H9 (cell line): Measurements from ENCODE around the gene CAPN8. TPM values are rescaled to one million over a fixed set of nuclear protein-coding genes. Genes with fewer than 3 reads are reported as not detected.

Experiments used
- DNase-seq: peaks from one replicate; pipeline ENCODE4 v3.0.0-alpha.2; 2017
- H2AFZ ChIP-seq: one replicate; pipeline ENCODE4 v1.6.1; 2013; ENCODE audit warnings: mild to moderate bottlenecking, low read length, control low read depth, moderate library complexity
- H2AK5ac ChIP-seq: 2 replicates; pipeline ENCODE4 v1.6.1; 2013; ENCODE audit warnings: low read length, control low read depth, mixed read lengths; ENCODE audit not compliant: insufficient read length
- H2BK120ac ChIP-seq: one replicate; pipeline ENCODE4 v1.6.1; 2013; ENCODE audit warnings: low read depth, mild to moderate bottlenecking, low read length, control low read depth, inconsistent platforms; ENCODE audit not compliant: poor library complexity, severe bottlenecking
- H2BK12ac ChIP-seq: 2 replicates; pipeline ENCODE4 v1.6.1; 2013; ENCODE audit warnings: low read length, control low read depth, mixed read lengths, low read depth; ENCODE audit not compliant: insufficient read length
- H2BK15ac ChIP-seq: 2 replicates; pipeline ENCODE4 v1.6.1; 2013; ENCODE audit warnings: low read depth, low read length, control low read depth
- H2BK20ac ChIP-seq: one replicate; pipeline ENCODE4 v1.6.1; 2013; ENCODE audit warnings: low read depth, mild to moderate bottlenecking, low read length, control low read depth, inconsistent platforms; ENCODE audit not compliant: poor library complexity, severe bottlenecking
- H2BK5ac ChIP-seq: 2 replicates; pipeline ENCODE4 v1.6.1; 2013; ENCODE audit warnings: low read length, control low read depth, mixed read lengths; ENCODE audit not compliant: insufficient read length
- H3K14ac ChIP-seq: 2 replicates; pipeline ENCODE4 v1.6.1; 2013; ENCODE audit warnings: low read length, control low read depth; ENCODE audit not compliant: insufficient read depth
- H3K18ac ChIP-seq: 2 replicates; pipeline ENCODE4 v1.6.1; 2013; ENCODE audit warnings: low read depth, mild to moderate bottlenecking, mixed read lengths, low read length, control low read depth; ENCODE audit not compliant: insufficient read length
- H3K23ac ChIP-seq: 2 replicates; pipeline ENCODE4 v1.6.1; 2013; ENCODE audit warnings: low read length, control low read depth, mixed read lengths, low read depth; ENCODE audit not compliant: insufficient read length
- H3K23me2 ChIP-seq: 2 replicates; pipeline ENCODE4 v1.6.1; 2013; ENCODE audit warnings: low read depth, mild to moderate bottlenecking, mixed read lengths, low read length, control low read depth; ENCODE audit not compliant: insufficient read length, poor library complexity, severe bottlenecking
- H3K27ac ChIP-seq: 2 replicates; pipeline ENCODE4 v1.5.1; 2013; ENCODE audit warnings: low read length, control low read depth, mixed read lengths, low read depth; ENCODE audit not compliant: insufficient read length
- H3K27me3 ChIP-seq: 2 replicates; pipeline ENCODE4 v1.6.1; 2013; ENCODE audit warnings: low read length, control low read depth, inconsistent platforms; ENCODE audit not compliant: insufficient read depth
- H3K4ac ChIP-seq: 2 replicates; pipeline ENCODE4 v1.6.1; 2013; ENCODE audit warnings: low read depth, mild to moderate bottlenecking, control low read depth, inconsistent platforms, low read length, moderate library complexity
- H3K4me1 ChIP-seq: 2 replicates; pipeline ENCODE4 v1.6.1; 2013; ENCODE audit warnings: low read length, control low read depth, inconsistent platforms; ENCODE audit not compliant: insufficient read depth
- H3K4me2 ChIP-seq: 2 replicates; pipeline ENCODE4 v1.6.1; 2013; ENCODE audit warnings: low read length, control low read depth, mixed read lengths; ENCODE audit not compliant: insufficient read length, insufficient read depth
- H3K56ac ChIP-seq: 2 replicates; pipeline ENCODE4 v1.6.1; 2013; ENCODE audit warnings: low read depth, mild to moderate bottlenecking, mixed read lengths, low read length, control low read depth; ENCODE audit not compliant: insufficient read length
- H3K79me1 ChIP-seq: 2 replicates; pipeline ENCODE4 v1.6.1; 2013; ENCODE audit warnings: low read depth, mild to moderate bottlenecking, moderate library complexity, low read length, control low read depth, inconsistent platforms; ENCODE audit not compliant: insufficient read depth, poor library complexity, severe bottlenecking
- H3K79me2 ChIP-seq: 2 replicates; pipeline ENCODE4 v1.6.1; 2013; ENCODE audit warnings: low read length, control low read depth, inconsistent platforms; ENCODE audit not compliant: insufficient read depth
- H3K9ac ChIP-seq: 2 replicates; pipeline ENCODE4 v1.6.1; 2013; ENCODE audit warnings: low read length, control low read depth, mixed read lengths; ENCODE audit not compliant: insufficient read length; ENCODE audit errors: extremely low read depth
- H3K9me3 ChIP-seq: one replicate; pipeline ENCODE4 v1.6.1; 2013; ENCODE audit warnings: low read depth, low read length, inconsistent platforms; ENCODE audit not compliant: control insufficient read depth
- H3T11ph ChIP-seq: one replicate; pipeline ENCODE4 v1.6.1; 2013; ENCODE audit warnings: mild to moderate bottlenecking, low read length, control low read depth, inconsistent platforms
- H4K20me1 ChIP-seq: one replicate; pipeline ENCODE4 v1.6.1; 2013; ENCODE audit not compliant: control insufficient read depth, insufficient read length, insufficient read depth
- H4K5ac ChIP-seq: 2 replicates; pipeline ENCODE4 v1.6.1; 2013; ENCODE audit warnings: low read depth, mild to moderate bottlenecking, mixed read lengths, low read length, control low read depth; ENCODE audit not compliant: insufficient read length
- H4K8ac ChIP-seq: replicated peaks from 2 replicates; pipeline ENCODE4 v1.6.1; 2013; ENCODE audit warnings: low read length, control low read depth, mixed read lengths, low read depth; ENCODE audit not compliant: insufficient read length
- H4K91ac ChIP-seq: 2 replicates; pipeline ENCODE4 v1.6.1; 2013; ENCODE audit warnings: low read depth, mild to moderate bottlenecking, moderate library complexity, mixed read lengths, low read length, control low read depth; ENCODE audit not compliant: insufficient read length
- H3K27ac Mint-ChIP-seq, 3 experiments: 2 replicates in 2 of 3; 3 replicates in 1 of 3; pipeline ENCODE4 v1.8.0; 2020 to 2021; ENCODE audit warnings: mixed read lengths in 3 of 3, mild to moderate bottlenecking in 1 of 3, moderate library complexity in 1 of 3
- H3K27me3 Mint-ChIP-seq: 2 replicates; pipeline ENCODE4 v1.8.0; 2021; ENCODE audit warnings: low read depth, mild to moderate bottlenecking, moderate library complexity, mixed read lengths
- H3K36me3 Mint-ChIP-seq, 3 experiments: 2 replicates in 2 of 3; 3 replicates in 1 of 3; pipeline ENCODE4 v1.8.0; 2020 to 2021; ENCODE audit warnings: low read depth in 3 of 3, mixed read lengths in 3 of 3; ENCODE audit not compliant: insufficient read depth in 1 of 3
- H3K4me1 Mint-ChIP-seq, 2 experiments: 2 replicates each; pipeline ENCODE4 v1.8.0; 2020; ENCODE audit warnings: mixed read lengths in 2 of 2
- H3K4me3 Mint-ChIP-seq, 2 experiments: 2 replicates in 1 of 2; 3 replicates in 1 of 2; pipeline ENCODE4 v1.8.0; 2020 to 2021; ENCODE audit warnings: mild to moderate bottlenecking in 2 of 2, mixed read lengths in 2 of 2, moderate library complexity in 1 of 2
- H3K9me3 Mint-ChIP-seq, 2 experiments: 2 replicates in 1 of 2; 3 replicates in 1 of 2; pipeline ENCODE4 v1.8.0; 2020; ENCODE audit warnings: mild to moderate bottlenecking in 2 of 2, mixed read lengths in 2 of 2, moderate library complexity in 1 of 2
- WGBS: extraction: QIAGEN DNeasy Blood & Tissue Kit; methylation state at CpG from one replicate; pipeline ENCODE4 v1.1.7; 2013; ENCODE audit warnings: missing lambda C conversion rate, low lambda C conversion rate, mixed read lengths; ENCODE audit not compliant: insufficient read length; ENCODE audit errors: extremely low coverage; 5-methylcytosine and 5-hydroxymethylcytosine counted together
- total RNA-seq: library from RNA; stranded (reverse); gene quantifications from 2 replicates; pipeline ENCODE4 v1.2.1, GENCODE V29; 2021
- TF ChIP-seq, protein P1 (sequence below): fragments of 200-600 bp; sonication (generic); conservative IDR thresholded peaks from 3 replicates; pipeline ENCODE4 v1.8.0; 2021; ENCODE audit warnings: antibody characterized with exemption, mild to moderate bottlenecking

CAPN8 gene
- total RNA-seq, 1 experiment from 2014 or later = not detected

DNA sequence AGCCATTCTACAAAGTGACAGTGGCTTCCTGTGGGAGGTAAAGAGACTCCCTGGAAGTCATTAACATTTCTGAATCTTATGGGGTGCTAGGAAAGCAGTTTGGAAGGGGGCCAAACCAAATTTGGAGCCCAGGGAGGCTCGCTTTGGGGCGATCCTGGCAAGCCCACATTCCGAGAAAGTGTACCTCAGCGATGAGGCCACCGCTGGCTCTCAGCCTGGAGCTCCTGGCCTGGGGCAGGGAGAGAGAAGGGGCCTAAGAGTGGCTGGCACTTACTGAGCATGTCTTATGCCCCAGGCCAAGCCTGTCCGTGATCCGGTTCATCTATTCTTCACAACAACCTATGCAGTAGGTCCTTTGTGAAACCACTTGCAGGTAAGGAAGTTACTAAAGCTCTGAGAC, 173.5 kb downstream of the CAPN8 start:
- H2BK15ac ChIP-seq = no peak overlapping the region
- no peak overlapping the region for H2BK5ac ChIP-seq
- H3K27ac Mint-ChIP-seq = no peak overlapping the region
- H3K79me2 ChIP-seq = no peaks in the 10 kb centered on the region
- peaks cover 0 to 2% of the 10 kb centered on the region in 2 experiments; a peak in 1 of 5 replicates for H3K9me3 Mint-ChIP-seq
- peaks cover 2% of the 10 kb centered on the region for H3K27me3 Mint-ChIP-seq
- H3K23ac ChIP-seq = no peak overlapping the region
- H3K23me2 ChIP-seq = no peaks in the 10 kb centered on the region
- H3K4ac ChIP-seq = no peak overlapping the region
- TF ChIP-seq, protein P1, sequence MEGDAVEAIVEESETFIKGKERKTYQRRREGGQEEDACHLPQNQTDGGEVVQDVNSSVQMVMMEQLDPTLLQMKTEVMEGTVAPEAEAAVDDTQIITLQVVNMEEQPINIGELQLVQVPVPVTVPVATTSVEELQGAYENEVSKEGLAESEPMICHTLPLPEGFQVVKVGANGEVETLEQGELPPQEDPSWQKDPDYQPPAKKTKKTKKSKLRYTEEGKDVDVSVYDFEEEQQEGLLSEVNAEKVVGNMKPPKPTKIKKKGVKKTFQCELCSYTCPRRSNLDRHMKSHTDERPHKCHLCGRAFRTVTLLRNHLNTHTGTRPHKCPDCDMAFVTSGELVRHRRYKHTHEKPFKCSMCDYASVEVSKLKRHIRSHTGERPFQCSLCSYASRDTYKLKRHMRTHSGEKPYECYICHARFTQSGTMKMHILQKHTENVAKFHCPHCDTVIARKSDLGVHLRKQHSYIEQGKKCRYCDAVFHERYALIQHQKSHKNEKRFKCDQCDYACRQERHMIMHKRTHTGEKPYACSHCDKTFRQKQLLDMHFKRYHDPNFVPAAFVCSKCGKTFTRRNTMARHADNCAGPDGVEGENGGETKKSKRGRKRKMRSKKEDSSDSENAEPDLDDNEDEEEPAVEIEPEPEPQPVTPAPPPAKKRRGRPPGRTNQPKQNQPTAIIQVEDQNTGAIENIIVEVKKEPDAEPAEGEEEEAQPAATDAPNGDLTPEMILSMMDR = no peak
- no peak overlapping the region for H2BK120ac ChIP-seq
- H3K9ac ChIP-seq = no peak overlapping the region
- H3K36me3 Mint-ChIP-seq = no peaks in the 10 kb centered on the region
- no peak overlapping the region for H4K5ac ChIP-seq
- no CpG with 5 or more reads among the region's 7 CpGs for WGBS
- DNase-seq = no peak
- H3K18ac ChIP-seq = no peak overlapping the region
- H2AK5ac ChIP-seq = no peak overlapping the region
- no peak overlapping the region for H4K8ac ChIP-seq
- no peak overlapping the region for H3K27ac ChIP-seq
- no peak overlapping the region for H3K56ac ChIP-seq
- H3K14ac ChIP-seq = no peak overlapping the region; the same call in 1 of the 2 replicates
- H3K4me2 ChIP-seq = no peak overlapping the region
- no peaks in the 10 kb centered on the region for H4K20me1 ChIP-seq
- H3K4me3 Mint-ChIP-seq = no peak overlapping the region
- peaks cover 13 to 14% of the 10 kb centered on the region in 2 experiments for H3K4me1 Mint-ChIP-seq
- no peak overlapping the region for H4K91ac ChIP-seq
- no peaks in the 10 kb centered on the region for H3K9me3 ChIP-seq
- H3T11ph ChIP-seq = no peak overlapping the region
- H3K4me1 ChIP-seq = peaks cover 6% of the 10 kb centered on the region; the same call in 1 of the 2 replicates
- H2BK20ac ChIP-seq = no peak overlapping the region
- H3K79me1 ChIP-seq = no peaks in the 10 kb centered on the region
- no peak overlapping the region for H2AFZ ChIP-seq
- no peak overlapping the region for H2BK12ac ChIP-seq
- H3K27me3 ChIP-seq = no peaks in the 10 kb centered on the region

Other genes with a start within 250 kb of the CAPN8 start
- 31.3 and 32.2 TPM in 2 replicates for gene CAPN2, start 46.8 kb upstream of the CAPN8 start, total RNA-seq
- 46.2 and 49.7 TPM in 2 replicates for gene TP53BP2, start 180.2 kb upstream of the CAPN8 start, total RNA-seq